CD4-positive, alpha-beta T cell treated with Interferon gamma for 1 hour (primary cell): ENCODE results near the gene IL3RA.
"Not testable (repeated sequence)": the region's sequence is repeated elsewhere in the genome, so short reads cannot be mapped to it uniquely, and the experiment has no call there.

ENCODE experiments used
- DNase-seq: peaks from one replicate; pipeline ENCODE4 v3.0.0-alpha.2; 2020

Gene IL3RA

DNA sequence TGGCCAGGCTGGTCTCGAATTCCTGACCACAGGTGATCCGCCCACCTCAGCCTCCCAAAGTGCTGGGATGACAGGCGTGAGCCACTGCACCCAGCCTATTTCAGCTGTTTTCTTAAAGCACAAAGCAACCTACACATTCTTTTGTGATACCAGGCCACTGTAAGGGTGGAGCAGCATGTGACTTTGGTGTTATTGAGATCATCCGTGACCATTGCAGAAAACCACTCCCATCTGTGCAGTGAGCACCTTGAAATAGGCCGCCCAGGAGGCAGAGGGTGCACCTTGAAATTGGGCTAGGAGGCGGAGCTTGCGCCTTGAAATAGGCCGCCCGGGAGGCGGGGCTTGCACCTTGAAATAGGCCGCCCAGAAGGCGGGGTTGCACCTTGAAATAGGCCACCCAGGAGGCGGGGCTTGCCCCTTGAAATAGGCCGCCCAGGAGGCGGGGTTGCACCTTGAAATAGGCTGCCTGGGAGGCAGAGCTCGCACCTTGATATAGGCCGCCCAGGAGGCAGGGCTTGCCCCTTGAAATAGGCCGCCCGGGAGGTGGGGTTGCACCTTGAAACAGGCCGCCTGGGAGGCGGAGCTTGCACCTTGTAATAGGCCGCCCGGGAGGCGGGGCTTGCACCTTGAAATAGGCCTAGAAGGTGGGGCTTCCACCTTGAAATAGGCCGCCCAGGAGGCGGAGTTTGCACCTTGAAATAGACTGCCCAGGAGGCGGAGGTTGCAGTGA lies 64.3 kb downstream of the IL3RA start:
- DNase-seq = no peak

DNA sequence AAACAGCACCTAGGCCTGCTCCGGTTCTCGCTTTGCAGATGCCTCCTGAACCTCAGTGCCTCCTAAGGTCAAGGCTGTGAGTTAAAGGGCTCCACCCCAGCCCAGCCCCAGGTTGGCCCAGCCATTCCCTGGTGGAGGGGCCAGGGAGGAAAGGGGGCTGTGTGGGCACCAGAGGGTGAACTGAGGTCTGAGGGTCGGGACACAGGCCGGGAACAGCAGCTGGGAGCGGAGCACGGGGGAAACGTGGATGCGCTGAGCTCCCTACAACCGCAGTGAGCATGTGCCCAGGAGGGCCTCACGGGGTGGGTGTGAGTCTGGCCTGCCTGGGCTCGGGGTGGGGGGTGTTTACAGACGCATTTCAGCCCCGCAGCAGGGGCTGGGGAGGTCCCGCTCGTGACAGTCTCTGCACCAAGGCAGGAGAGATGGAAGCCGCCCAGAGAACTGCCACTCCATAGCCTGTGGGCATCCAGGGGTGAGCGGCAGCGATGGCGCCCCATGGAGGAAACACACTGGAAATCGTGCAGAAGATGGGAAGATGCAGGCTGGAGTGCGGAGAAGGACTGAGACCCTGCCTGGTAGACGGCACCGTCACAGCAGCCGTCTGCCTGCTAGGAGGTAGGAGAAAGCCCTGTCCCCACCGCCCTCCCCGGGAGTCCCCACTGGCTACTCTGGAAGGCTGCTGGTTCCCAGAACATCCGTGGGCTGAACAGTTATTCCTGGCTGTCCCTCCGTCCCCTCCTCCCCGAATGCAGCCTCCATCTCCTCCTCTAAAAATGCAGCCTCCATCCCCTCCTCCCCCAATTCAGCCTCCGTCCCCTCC lies 65.2 kb downstream of the IL3RA start:
- no peak for DNase-seq

DNA sequence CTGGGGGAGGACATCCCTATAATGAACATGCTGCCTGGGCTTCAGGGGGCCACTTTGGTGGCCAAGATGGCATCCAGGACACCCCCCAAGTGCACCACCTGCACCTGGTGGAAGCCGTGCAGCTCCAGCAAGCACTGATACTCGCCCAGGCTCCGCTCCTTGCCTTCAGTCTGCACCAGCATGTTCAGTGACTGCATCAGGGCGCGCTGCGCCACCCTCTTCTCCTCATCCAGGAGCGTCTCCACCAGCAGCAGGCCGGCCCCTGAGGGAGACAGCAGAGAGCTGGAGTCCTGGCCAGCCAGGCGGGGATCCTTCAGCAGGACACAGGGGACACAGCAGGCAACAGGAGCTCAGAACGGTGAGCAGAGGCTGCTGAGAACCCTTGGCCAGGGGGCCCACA lies 66.6 kb downstream of the IL3RA start:
- no peak for DNase-seq

DNA sequence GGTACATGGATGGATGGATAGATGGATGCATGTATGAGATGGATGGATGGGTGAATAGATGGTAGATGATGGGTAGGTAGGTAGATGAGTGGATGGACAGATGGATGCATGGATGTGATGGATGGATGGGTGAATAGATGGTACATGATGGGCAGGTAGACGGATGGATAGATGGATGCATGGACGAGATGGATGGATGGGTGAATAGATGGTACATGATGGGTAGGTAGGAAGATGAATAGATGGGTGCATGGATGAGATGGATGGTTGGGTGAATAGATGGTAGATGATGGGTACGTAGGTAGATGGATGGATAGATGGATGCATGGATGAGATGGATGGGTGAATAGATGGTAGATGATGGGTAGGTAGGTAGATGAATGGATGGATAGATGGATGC lies 67.3 kb downstream of the IL3RA start:
- DNase-seq = not testable (repeated sequence)

DNA sequence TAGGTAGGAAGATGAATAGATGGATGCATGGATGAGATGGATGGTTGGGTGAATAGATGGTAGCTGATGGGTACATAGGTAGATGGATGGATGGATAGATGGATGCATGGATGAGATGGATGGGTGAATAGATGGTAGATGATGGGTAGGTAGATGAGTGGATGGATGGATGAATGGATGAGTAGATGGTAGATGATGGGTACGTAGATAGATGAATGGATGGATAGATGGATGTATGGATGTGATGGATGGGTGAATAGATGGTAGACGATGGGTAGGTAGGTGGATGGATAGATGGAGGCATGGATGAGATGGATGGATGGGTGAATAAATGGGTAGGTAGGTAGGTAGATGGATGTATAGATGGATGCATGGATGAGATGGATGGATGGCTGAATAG lies 69.2 kb downstream of the IL3RA start:
- not testable (repeated sequence) for DNase-seq

DNA sequence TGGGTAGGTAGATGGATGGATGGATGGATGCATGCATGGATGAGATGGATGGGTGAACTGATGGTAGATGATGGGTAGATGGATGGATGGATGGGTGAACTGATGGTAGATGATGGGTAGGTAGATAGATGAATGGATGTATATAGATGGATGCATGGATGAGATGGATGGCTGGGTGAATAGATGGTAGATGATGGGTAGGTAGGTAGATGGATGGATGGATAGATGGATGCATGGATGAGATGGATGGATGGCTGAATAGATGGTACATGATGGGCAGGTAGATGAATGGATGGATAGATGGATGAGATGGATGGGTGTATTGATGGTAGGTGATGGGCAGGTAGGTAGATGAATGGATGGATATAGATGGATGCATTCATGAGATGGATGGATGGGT lies 70.5 kb downstream of the IL3RA start:
- no peak for DNase-seq

DNA sequence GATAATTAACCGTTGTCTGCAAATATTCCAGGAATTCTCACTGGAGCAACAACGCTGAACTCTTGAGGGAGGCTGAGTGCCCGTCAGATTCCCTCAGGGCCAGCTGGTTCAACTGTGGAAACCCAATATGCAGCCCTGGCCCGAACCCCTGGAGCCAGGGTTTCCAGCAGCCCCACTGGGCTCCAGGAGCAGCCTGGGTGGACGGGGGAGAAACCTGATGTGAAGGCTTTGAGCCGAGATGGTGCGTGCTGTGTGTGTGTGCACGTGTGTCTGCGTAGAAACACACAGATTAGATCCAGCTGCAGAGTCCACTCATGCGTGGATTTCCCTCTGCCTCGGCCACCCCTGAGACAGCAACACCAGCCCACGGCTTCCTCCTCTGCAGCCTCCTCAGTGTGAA lies 74.7 kb downstream of the IL3RA start:
- no peak for DNase-seq

DNA sequence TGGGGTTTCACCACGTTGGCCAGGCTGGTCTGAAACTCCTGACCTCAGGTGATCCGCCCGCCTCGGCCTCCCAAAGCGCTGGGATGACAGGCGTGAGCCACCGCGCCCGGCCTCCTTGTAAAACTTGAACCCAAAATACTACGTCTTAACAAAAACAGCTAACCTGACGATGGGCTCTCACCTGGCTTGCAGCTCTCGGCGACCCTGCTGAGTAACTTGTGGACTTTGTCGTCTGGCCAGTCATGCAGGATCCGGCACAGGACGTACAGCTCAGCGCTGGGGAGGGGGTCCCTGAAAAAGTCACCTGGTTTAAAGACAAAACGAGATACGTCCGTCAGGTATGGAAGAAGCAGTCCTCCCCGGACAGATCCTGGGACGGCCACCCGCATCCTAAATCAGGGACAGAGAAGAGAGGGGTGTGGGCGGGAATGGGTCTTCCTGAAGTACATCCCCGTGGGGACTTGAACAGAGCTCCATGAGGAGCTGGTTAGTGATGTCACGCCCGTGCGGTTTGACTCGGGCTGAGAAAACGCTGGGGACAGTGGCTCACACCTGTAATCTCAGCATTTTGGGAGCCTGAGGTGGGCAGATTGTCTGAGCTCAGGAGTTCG lies 76.1 kb downstream of the IL3RA start:
- DNase-seq = no peak

DNA sequence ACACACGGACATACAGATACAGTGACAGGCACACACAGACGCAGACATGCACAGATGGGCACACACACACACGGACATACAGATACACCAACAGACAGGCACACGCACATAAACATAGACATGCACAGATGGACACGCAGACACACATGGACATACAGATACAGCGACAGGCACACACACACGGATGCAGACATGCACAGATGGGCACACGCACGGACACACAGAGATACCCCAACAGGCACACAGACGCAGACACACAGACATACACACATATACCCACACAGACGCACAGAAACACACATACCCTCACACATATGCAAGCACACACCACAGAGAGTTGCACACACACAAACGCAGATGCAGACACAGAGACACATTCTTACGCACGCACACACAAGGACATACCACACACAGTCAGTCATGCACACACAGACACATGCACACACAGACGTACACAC lies 79.8 kb downstream of the IL3RA start:
- DNase-seq = no peak

DNA sequence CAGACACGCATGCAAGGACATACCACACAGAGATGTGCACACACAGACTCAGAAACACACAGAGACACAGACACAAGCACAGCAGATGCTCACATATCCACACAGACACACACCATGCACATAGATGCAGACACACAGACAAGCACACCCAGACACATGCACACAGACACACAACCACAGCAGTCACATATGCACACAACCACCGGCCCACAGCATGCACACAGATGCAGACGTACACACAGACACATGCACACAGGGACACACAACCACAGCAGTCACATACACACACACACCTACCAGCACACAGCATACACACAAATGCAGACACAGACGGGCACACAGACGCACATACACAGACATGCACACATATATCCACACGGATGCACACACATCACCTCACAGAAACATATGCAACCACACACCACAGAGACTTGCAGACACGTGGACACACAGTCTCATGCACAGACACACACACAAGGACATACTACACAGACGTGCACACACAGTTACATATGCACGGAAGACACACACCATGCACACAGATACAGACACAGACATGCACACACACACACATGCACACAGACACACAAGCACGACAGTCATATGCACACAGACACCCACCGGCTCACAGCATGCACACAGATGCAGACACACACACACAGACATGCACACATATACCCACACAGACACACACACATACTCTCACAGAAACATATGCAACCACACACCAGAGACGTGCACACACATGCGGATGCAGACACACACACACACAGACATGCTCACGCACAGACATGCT lies 80.6 kb downstream of the IL3RA start:
- DNase-seq = no peak

DNA sequence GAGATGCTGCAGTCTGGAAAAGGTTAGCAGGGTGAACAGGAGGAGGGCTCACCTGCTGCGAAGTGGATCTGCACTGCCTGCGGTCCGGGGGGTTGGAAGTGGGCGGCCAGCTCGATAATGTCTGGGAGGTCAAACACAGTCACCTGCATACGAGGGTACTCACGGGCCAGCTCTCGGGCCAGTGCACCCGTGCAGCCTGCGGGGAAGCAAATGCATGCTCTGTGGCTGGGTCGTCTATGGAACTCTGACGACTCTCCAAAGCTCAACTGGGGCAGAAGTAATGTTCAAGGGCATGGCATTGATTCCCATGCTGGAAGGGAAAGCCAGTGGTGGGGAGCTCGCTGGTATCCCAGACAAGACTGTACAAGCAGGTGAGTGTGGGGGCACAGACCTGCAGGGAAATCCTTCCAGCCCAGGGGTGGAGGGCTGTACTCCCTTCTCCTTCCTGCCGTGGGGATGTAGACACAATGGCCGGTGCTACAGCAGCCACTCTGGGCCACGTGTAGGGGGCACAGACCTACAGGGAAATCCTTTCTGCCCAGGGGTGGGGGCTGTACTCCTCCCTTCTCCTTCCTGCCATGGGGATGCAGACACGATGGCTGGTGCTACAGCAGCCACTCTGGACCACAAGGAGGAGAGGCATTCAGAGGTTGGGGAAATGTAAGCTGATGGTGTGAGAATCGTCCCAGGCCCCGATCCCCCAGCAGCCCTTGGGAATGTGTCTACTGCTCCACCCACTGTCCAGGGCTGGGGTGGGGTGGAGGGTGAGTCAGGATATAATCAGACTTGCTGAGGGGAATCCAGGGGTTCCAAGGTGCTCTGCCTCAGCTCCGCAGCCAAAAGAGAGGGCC lies 81.6 kb downstream of the IL3RA start:
- DNase-seq = no peak

DNA sequence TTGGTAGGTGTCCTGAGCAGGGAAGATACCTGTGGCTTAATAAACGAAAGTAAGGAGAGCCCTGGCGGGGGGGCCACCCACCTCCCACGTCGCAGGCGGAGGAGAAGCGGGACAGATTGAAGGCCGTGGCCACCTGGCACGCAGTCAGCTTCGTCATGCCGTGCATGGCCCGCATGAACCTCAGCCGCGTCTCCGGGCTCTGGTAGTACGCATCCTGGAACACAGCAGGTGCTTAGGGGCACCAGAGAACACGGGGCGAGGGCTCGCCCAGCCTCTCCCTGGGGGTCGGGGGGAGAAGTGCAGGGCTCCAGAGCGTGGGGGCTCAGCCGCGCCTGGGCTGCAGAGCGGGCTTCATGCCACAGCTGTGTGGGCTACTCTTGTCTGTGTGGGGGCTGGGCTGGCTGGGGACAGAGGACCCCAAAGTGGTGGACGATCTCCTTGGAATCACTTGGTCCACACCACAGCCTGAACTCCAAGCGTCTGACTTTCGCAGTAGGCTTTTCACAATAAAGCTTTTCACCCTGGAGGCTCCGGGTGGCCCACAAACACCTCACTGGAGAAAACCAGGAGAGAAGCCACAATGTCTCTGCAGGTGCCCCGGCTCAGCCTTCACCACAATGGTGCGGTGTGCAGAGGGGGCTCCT lies 82.4 kb downstream of the IL3RA start:
- DNase-seq = no peak

DNA sequence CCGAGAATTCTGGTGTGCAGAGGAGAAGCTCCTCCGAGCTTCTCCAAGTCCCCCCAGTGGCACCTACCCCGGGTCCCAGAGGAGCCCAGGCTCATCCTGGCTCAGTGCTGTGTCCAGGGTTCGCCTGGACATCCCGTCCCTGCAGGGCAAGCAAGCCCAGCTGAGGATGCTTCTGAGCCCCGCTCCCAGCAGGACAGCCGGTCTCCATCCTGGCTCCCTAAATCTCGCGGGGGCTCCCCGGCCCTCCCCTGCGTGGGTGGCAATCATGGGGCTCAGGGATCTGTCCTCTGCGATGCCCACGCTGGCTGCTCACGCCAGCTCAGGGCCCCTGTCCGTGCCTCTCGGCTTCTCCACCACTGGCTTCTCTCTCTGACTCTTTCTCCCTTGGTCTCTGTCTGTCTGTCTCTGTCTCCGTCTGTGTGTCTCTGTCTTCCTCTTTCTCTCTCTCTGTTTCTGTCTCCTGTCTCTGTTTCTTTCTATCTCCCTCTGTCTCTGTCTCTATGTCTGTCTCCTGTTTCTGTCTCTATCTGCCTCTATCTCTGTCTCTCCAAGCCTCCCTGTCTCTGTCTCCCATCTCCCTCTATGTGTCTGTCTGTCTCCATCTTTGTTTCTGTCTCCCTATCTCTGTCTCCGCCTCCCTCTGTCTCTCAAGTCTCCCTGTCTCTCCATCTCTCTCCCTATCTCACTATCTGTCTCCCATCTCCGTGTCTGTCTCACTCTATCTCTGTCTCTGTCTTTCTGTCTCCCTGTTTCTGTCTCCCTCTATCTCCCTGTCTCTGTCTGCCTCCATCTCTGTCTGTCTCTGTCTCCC lies 83.2 kb downstream of the IL3RA start:
- DNase-seq = no peak

DNA sequence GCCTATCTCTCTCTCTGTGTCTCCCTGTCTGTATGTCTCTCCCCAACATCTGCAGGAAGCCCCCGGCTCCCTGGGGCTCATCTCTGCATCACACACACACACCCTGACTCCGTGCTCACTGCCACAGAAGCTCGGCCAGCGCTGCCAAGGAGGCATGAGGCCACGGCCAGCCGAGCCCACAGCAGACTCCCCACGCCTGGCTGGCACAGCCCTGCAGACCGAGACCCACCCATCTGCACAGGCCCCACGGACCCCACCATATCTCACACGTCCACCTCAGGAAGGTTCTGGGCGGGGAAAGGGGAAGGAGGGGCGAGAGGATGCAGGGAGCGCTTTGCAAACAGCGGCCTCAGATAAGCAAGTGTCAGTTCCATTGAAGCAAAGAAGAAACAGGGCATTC lies 83.8 kb downstream of the IL3RA start:
- no peak for DNase-seq

DNA sequence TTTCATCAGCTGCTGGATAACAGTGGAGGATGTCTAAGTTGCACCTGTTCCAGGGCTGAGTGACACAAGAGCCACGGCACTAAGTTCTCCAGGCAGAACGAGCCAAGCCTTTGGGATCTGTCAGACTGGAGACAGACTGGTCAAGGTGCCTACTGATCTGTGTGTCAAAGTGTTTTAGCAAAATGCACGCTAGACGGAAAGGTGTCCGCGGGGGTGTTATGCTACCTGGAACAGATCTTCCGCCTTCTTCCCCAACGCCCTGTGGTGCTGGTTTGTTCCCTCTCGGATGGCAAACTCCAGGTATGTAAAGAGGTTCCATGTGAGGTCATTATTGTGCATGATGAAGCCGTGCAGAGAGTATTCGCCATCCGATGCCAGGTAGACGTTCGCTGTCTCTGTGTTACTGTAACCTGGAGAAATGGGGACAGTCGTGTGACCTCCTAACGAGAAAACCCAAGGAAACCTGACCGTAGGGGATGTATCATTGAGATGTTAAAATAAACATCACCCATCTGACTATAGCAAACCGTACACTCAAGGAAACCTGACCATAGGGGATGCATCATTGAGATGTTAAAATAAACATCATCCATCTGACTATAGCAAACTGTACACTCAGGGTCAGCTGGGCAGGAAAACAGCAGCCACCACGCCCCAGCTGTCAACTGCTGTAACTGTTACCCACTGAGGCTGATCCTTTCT lies 85.0 kb downstream of the IL3RA start:
- DNase-seq = no peak

DNA sequence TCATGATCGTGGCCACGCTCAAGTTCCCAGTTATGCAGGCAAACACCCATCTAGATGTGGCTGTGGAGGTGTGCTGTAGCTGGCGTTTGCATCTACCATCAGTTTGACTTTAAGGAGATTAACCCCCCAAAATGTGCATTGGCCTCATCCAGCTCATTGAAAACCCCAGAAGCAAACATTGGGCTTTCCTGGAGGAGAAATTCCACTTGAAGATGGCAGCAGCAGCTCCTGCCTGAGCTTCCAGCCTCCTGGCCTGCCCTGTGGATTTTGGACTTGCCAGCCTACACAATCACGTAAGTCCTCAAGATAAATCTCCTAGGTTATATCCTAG lies 85.5 kb downstream of the IL3RA start:
- no peak for DNase-seq

DNA sequence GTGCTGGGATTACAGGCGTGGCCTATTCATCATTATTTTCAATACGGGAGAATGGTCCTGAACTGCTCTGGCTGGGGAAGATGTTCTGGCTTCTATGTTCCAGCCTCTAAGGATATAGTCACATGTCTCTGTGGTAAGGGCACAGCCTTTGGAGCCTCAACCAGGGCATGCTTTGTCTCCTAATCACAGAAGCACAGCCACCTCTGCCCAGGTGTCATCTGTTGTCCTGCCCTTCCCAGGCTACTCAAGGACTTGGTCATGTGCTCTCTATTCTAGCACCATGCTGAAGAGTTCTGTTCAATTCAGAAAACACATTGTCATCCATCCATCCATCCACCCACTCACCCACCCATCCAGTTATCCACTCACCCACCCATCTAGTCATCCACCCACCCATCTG lies 86.6 kb downstream of the IL3RA start:
- DNase-seq = no peak

DNA sequence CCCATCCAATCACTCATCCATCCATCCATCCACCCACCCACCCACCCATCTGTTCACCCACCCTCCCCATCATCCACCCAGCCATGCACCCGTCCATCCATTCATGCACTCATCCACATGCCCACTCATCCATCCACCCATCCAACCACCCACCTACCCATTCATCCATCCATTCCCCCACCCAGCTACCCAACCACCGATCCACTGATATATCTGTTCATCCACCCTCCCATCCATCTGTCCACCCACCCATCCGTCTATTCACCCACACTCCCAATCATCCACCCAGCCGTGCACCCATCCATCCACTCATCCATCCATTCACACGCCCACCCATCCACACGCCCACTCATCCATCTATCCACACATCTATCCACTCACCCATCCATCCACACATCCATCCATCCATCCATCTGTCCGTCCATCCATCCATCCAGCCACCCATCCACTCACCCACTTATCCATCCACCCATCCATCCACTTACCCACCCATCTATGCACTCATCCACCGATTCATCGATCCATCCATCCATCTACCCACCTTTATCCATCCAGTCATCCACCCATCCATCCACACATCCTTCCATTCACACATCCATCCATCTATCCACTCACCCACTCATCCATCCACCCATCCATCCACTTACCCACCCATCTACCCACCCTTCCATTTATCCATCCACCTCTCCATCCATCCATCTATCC lies 87.7 kb downstream of the IL3RA start:
- DNase-seq = no peak

DNA sequence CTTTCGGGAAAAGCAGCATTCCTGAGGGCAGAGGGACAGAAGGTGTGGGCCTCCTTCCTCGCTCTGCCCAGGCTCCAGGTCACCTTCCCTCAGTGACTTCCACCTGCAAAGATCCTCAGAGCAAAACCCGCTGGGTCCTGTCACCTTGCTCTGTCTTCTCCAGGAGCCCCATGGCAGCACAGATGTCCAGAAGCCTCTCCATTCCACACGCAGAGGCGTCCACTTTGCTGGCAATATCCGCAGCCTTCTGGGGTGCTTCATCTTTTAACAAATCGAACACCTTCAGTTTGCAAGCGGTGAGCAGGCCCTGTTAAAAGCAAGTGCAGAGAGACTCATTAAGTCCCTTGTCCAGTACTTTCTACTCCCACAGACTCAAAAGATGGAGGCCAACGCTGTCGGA lies 88.8 kb downstream of the IL3RA start:
- DNase-seq = no peak

DNA sequence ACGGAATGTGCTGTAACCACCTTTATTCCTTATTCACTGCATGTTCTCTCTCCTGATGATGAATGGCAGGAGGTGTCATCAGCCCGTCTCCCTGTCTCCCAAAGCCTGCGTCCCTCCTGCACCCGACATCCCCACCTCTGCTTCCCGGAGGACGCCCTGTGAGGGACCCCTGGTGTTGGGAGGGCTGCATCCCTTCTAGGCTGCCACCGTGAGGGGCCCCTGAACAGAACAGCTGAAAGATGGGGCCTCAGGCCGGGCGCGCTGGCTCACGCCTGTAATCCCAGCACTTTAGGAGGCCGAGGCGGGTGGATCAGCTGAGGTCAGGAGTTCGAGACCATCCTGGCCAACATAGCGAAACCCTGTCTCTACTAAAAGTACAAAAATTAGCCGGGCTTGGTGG lies 89.7 kb downstream of the IL3RA start:
- DNase-seq = not testable (repeated sequence)
